SK-N-SH (cell line): ENCODE data around the gene ATP8B3. TPM values are rescaled to one million over a fixed set of nuclear protein-coding genes. Genes with fewer than 3 reads are reported as not detected.

Experiments used
- CTCF ChIA-PET: fragments of 300-600, 350-600 bp; formaldehyde crosslinking; extraction: SDS; loops from one replicate; lab custom pipeline; 2021; lab: Yijun Ruan, JAX
- POLR2A ChIA-PET: fragments of 350-600 bp; sonication (Branson Sonifier 250); formaldehyde crosslinking; extraction: SDS; loops from one replicate; lab custom pipeline; 2020; ENCODE audit warnings: antibody characterized with exemption, inconsistent platforms; lab: Yijun Ruan, JAX
- DNase-seq: peaks from one replicate; pipeline ENCODE4 v3.0.0; 2012
- H2AFZ ChIP-seq: fragments of 200-600 bp; sonication (generic); 2 replicates; pipeline ENCODE4 v1.8.1; 2016; ENCODE audit warnings: antibody characterized with exemption, mild to moderate bottlenecking, low read depth
- H3F3A ChIP-seq: fragments of 200-600 bp; sonication (generic); replicated peaks from 2 replicates; pipeline ENCODE3; 2016; ENCODE audit warnings: antibody characterized with exemption, mild to moderate bottlenecking; ENCODE audit not compliant: insufficient read depth
- H3K27ac ChIP-seq, 2 experiments: fragments of 200-500 bp in 1 of 2; fragments of 200-600 bp in 1 of 2; sonication (Bioruptor generic) in 1 of 2; sonication (generic), shearing (Covaris generic) in 1 of 2; 2 replicates each; pipeline versions ENCODE4 v1.5.1 to v1.6.1; 2014 to 2016; ENCODE audit warnings: low read depth in 2 of 2, inconsistent platforms in 1 of 2, low read length in 1 of 2, mild to moderate bottlenecking in 1 of 2, mixed read lengths in 1 of 2
- H3K27me3 ChIP-seq: fragments of 200-600 bp; sonication (generic), shearing (Covaris generic); 2 replicates; pipeline ENCODE4 v1.6.1; 2016; ENCODE audit warnings: mixed run types; ENCODE audit not compliant: insufficient read depth
- H3K36me3 ChIP-seq, 2 experiments: fragments of 200-500 bp in 1 of 2; fragments of 200-600 bp in 1 of 2; sonication (Bioruptor generic) in 1 of 2; sonication (generic) in 1 of 2; replicated peaks in 1 of 2; 2 replicates each; pipeline versions ENCODE3 to v1.5.1; 2014 to 2016; ENCODE audit warnings: low read length in 1 of 2, mild to moderate bottlenecking in 1 of 2; ENCODE audit not compliant: insufficient read depth in 2 of 2, control insufficient read depth in 1 of 2
- H3K4me1 ChIP-seq, 2 experiments: fragments of 200-500 bp in 1 of 2; fragments of 200-600 bp in 1 of 2; sonication (Bioruptor generic) in 1 of 2; sonication (generic), shearing (Covaris generic) in 1 of 2; 2 replicates each; pipeline versions ENCODE4 v1.5.1 to v1.6.1; 2014 to 2016; ENCODE audit warnings: low read depth in 1 of 2, low read length in 1 of 2, mixed run types in 1 of 2; ENCODE audit not compliant: insufficient read depth in 2 of 2, control insufficient read depth in 1 of 2
- H3K4me2 ChIP-seq: fragments of 200-600 bp; sonication (generic), shearing (Covaris generic); 2 replicates; pipeline ENCODE4 v1.6.1; 2017; ENCODE audit warnings: mixed run types
- H3K4me3 ChIP-seq, 2 experiments: fragments of 200-500 bp in 1 of 2; fragments of 200-600 bp in 1 of 2; sonication (Bioruptor generic) in 1 of 2; sonication (generic), shearing (Covaris generic) in 1 of 2; 2 replicates each; pipeline versions ENCODE4 v1.5.1 to v1.8.1; 2014 to 2016; ENCODE audit warnings: low read depth in 2 of 2, inconsistent platforms in 1 of 2, low read length in 1 of 2, mild to moderate bottlenecking in 1 of 2, mixed read lengths in 1 of 2, moderate library complexity in 1 of 2
- H3K79me2 ChIP-seq: fragments of 200-600 bp; sonication (generic); 2 replicates; pipeline ENCODE4 v1.8.1; 2017; ENCODE audit warnings: mild to moderate bottlenecking; ENCODE audit not compliant: insufficient read depth
- H3K9ac ChIP-seq: fragments of 200-600 bp; sonication (generic); 2 replicates; pipeline ENCODE4 v1.6.1; 2017; ENCODE audit warnings: mixed run types
- H3K9me2 ChIP-seq: fragments of 200-600 bp; sonication (generic); 2 replicates; pipeline ENCODE4 v1.6.1; 2017; ENCODE audit warnings: mixed run types
- H3K9me3 ChIP-seq: fragments of 200-600 bp; sonication (generic); 2 replicates; pipeline ENCODE4 v1.6.1; 2017; ENCODE audit warnings: mixed run types, mild to moderate bottlenecking, moderate library complexity
- H4K20me1 ChIP-seq: fragments of 200-600 bp; sonication (generic); 2 replicates; pipeline ENCODE4 v1.6.1; 2017; ENCODE audit warnings: mild to moderate bottlenecking, mixed run types; ENCODE audit not compliant: insufficient read depth
- EZH2phosphoT487 ChIP-seq: fragments of 200-600 bp; sonication (generic); IDR thresholded peaks from 2 replicates; pipeline ENCODE4 v1.6.1; 2017; ENCODE audit warnings: low read depth, mixed run types, mild to moderate bottlenecking, antibody characterized with exemption, moderate library complexity, borderline replicate concordance
- FOXJ3 ChIP-seq: sonication (generic); formaldehyde crosslinking; IDR thresholded peaks from 2 replicates; pipeline ENCODE4 v1.5.1; 2020; ENCODE audit warnings: mild to moderate bottlenecking, missing genetic modification reagents
- NRF1 ChIP-seq: IDR thresholded peaks from 2 replicates; pipeline ENCODE4 v1.6.1; 2012; ENCODE audit warnings: low read depth, mild to moderate bottlenecking, low read length
- RAD21 ChIP-seq: IDR thresholded peaks from 2 replicates; pipeline ENCODE4 v1.6.1; 2012; ENCODE audit warnings: mild to moderate bottlenecking, low read length
- RFX5 ChIP-seq: IDR thresholded peaks from 2 replicates; pipeline ENCODE4 v1.6.1; 2012; ENCODE audit warnings: mild to moderate bottlenecking, improper control_type of control experiment, low read length
- RXRA ChIP-seq: IDR thresholded peaks from 2 replicates; pipeline ENCODE4 v1.4.0; 2012; ENCODE audit warnings: low read depth, mild to moderate bottlenecking, borderline replicate concordance
- SIN3A ChIP-seq: IDR thresholded peaks from 2 replicates; pipeline ENCODE4 v1.6.1; 2012; ENCODE audit warnings: low read depth, mild to moderate bottlenecking, low read length, moderate library complexity, borderline replicate concordance
- SMC3 ChIP-seq: IDR thresholded peaks from 2 replicates; pipeline ENCODE4 v1.6.1; 2012; ENCODE audit warnings: low read depth, low read length, improper control_type of control experiment
- WGBS: methylation state at CpG from one replicate; pipeline ENCODE4 v1.1.6; 2017; ENCODE audit warnings: low lambda C conversion rate; 5-methylcytosine and 5-hydroxymethylcytosine counted together
- polyA plus RNA-seq, 3 experiments: library from polyadenylated mRNA; depleted of rRNA; stranded (reverse); fragments of >200 nt; gene quantifications; 2 replicates each; pipeline ENCODE4 v1.2.3, GENCODE V29; 2012
- TF ChIP-seq, protein P1 (sequence below): IDR thresholded peaks from 2 replicates; pipeline ENCODE4 v1.4.0; 2012; ENCODE audit warnings: low read depth, borderline replicate concordance
- TF ChIP-seq, protein P2 (sequence below): IDR thresholded peaks from 2 replicates; pipeline ENCODE4 v1.4.0; 2012; ENCODE audit warnings: low read depth
- TF ChIP-seq, protein P3 (sequence below): IDR thresholded peaks from 2 replicates; pipeline ENCODE4 v1.4.0; 2012; ENCODE audit warnings: low read depth, borderline replicate concordance
- TF ChIP-seq, protein P4 (sequence below): fragments of 200-600 bp; sonication (generic); IDR thresholded peaks from 2 replicates; pipeline ENCODE4 v1.6.1; 2017; ENCODE audit warnings: antibody characterized with exemption, mild to moderate bottlenecking, moderate library complexity
- TF ChIP-seq, protein P5 (sequence below): IDR thresholded peaks from 2 replicates; pipeline ENCODE4 v1.6.1; 2012; ENCODE audit warnings: mild to moderate bottlenecking, low read depth, low read length, moderate library complexity

Gene ATP8B3
- polyA plus RNA-seq, 1 of the 3 experiments (the other 2 are of a cell fraction): 8.0 TPM

DNA sequence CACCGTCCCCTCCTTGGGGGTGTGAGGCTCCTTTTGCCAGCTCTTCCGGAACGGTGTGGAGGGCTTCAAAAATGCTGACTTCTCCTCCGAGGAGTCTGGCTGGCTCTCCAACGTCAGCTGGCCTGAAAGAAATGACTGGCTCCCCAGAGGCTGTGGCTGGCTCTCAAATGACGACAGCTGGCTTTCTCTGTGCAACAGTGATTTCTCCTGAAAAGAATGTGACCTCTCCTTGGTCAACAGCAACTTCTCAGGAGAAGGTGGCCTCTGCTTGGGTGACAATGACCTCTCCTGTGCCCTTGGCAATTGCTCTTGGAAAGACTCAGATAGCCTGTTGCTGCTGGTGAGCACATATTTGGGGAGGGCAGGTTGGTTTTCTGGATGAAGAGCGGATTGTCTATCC is 29.6 kb downstream of the ATP8B3 start:
- Histone ChIP-seq H4K20me1 (no peaks in the 10 kb centered on the region), H3K4me1 (no peaks in the 10 kb centered on the region), H3K4me3 (no peak overlapping the region), H3F3A (no peaks in the 10 kb centered on the region), H3K9me2 (no peaks in the 10 kb centered on the region), H3K27ac (no peak overlapping the region), H3K36me3 (no peaks in the 10 kb centered on the region), H3K4me2 (no peak overlapping the region), H2AFZ (no peak overlapping the region), H3K79me2 (no peaks in the 10 kb centered on the region), H3K9ac (no peak overlapping the region), H3K27me3 (peaks cover 62% of the 10 kb centered on the region), H3K9me3 (peaks cover 6% of the 10 kb centered on the region; the same call in 1 of the 2 replicates)
- ChIA-PET POLR2A (no interaction called here), CTCF (interaction anchor here (0.7 to 11.8 kb wide), 15 partner anchors 9 to 236 kb away, joined by 3 to 143 read pairs (median 6); partner anchors contain the start of gene ONECUT3)
- WGBS: 13% methylated on average over 1 of the region's 7 CpGs
- TF ChIP-seq SIN3A: no peak
- TF ChIP-seq, protein P1, sequence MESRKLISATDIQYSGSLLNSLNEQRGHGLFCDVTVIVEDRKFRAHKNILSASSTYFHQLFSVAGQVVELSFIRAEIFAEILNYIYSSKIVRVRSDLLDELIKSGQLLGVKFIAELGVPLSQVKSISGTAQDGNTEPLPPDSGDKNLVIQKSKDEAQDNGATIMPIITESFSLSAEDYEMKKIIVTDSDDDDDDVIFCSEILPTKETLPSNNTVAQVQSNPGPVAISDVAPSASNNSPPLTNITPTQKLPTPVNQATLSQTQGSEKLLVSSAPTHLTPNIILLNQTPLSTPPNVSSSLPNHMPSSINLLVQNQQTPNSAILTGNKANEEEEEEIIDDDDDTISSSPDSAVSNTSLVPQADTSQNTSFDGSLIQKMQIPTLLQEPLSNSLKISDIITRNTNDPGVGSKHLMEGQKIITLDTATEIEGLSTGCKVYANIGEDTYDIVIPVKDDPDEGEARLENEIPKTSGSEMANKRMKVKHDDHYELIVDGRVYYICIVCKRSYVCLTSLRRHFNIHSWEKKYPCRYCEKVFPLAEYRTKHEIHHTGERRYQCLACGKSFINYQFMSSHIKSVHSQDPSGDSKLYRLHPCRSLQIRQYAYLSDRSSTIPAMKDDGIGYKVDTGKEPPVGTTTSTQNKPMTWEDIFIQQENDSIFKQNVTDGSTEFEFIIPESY: no peak
- TF ChIP-seq RFX5: no peak
- TF ChIP-seq, protein P2, sequence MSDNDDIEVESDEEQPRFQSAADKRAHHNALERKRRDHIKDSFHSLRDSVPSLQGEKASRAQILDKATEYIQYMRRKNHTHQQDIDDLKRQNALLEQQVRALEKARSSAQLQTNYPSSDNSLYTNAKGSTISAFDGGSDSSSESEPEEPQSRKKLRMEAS: no peak
- no peak for TF ChIP-seq RAD21
- no peak for TF ChIP-seq FOXJ3
- TF ChIP-seq EZH2phosphoT487: no peak
- TF ChIP-seq NRF1: no peak
- TF ChIP-seq RXRA: no peak
- TF ChIP-seq, protein P3, sequence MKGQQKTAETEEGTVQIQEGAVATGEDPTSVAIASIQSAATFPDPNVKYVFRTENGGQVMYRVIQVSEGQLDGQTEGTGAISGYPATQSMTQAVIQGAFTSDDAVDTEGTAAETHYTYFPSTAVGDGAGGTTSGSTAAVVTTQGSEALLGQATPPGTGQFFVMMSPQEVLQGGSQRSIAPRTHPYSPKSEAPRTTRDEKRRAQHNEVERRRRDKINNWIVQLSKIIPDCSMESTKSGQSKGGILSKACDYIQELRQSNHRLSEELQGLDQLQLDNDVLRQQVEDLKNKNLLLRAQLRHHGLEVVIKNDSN: no peak
- TF ChIP-seq SMC3: no peak
- no peak for DNase-seq

DNA sequence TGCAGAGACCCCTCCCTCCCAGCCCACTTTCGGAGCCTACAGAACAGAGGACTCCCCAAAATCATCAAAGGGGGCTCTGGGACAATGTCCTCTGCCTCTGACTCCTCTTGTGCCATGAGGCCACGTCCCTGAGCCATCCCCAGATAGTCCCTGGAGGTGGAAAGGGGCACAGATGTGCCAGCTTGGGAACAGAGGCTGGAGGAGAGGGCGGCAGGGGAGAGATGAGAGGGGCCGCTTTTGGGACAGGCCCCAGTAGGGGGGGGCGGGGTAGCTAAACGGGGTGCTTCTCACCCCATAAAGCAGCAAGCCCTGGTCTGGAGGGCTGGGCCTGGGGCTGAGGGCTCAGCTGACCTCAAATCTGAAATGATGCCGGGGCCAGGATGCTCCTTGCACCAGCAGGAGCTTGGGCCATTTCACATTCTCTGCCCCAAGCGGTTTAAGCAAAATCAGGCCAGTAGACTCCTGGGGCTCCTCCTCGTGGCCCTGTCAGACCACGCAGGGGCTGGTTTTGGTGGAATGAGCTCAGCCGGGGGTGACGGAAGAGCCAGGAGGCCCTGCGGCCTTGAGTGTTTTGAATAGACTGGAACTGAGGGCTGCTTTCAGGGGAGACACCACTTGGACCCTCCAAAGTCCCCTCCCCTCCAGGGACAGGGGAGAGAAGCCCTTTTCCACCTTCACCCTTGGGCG is 31.7 kb downstream of the ATP8B3 start:
- Histone ChIP-seq H2AFZ (no peak overlapping the region), H4K20me1 (no peaks in the 10 kb centered on the region), H3F3A (no peaks in the 10 kb centered on the region), H3K9me2 (no peaks in the 10 kb centered on the region), H3K4me1 (no peaks in the 10 kb centered on the region), H3K9ac (no peak overlapping the region), H3K27ac (no peak overlapping the region), H3K4me2 (no peak overlapping the region), H3K36me3 (no peaks in the 10 kb centered on the region), H3K27me3 (peaks cover 74% of the 10 kb centered on the region), H3K9me3 (peaks cover 6% of the 10 kb centered on the region; the same call in 1 of the 2 replicates), H3K4me3 (no peak overlapping the region), H3K79me2 (no peaks in the 10 kb centered on the region)
- TF ChIP-seq, protein P4, sequence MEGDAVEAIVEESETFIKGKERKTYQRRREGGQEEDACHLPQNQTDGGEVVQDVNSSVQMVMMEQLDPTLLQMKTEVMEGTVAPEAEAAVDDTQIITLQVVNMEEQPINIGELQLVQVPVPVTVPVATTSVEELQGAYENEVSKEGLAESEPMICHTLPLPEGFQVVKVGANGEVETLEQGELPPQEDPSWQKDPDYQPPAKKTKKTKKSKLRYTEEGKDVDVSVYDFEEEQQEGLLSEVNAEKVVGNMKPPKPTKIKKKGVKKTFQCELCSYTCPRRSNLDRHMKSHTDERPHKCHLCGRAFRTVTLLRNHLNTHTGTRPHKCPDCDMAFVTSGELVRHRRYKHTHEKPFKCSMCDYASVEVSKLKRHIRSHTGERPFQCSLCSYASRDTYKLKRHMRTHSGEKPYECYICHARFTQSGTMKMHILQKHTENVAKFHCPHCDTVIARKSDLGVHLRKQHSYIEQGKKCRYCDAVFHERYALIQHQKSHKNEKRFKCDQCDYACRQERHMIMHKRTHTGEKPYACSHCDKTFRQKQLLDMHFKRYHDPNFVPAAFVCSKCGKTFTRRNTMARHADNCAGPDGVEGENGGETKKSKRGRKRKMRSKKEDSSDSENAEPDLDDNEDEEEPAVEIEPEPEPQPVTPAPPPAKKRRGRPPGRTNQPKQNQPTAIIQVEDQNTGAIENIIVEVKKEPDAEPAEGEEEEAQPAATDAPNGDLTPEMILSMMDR: peak; percentile 27; the same call in 1 of the 2 replicates
- TF ChIP-seq, protein P5, sequence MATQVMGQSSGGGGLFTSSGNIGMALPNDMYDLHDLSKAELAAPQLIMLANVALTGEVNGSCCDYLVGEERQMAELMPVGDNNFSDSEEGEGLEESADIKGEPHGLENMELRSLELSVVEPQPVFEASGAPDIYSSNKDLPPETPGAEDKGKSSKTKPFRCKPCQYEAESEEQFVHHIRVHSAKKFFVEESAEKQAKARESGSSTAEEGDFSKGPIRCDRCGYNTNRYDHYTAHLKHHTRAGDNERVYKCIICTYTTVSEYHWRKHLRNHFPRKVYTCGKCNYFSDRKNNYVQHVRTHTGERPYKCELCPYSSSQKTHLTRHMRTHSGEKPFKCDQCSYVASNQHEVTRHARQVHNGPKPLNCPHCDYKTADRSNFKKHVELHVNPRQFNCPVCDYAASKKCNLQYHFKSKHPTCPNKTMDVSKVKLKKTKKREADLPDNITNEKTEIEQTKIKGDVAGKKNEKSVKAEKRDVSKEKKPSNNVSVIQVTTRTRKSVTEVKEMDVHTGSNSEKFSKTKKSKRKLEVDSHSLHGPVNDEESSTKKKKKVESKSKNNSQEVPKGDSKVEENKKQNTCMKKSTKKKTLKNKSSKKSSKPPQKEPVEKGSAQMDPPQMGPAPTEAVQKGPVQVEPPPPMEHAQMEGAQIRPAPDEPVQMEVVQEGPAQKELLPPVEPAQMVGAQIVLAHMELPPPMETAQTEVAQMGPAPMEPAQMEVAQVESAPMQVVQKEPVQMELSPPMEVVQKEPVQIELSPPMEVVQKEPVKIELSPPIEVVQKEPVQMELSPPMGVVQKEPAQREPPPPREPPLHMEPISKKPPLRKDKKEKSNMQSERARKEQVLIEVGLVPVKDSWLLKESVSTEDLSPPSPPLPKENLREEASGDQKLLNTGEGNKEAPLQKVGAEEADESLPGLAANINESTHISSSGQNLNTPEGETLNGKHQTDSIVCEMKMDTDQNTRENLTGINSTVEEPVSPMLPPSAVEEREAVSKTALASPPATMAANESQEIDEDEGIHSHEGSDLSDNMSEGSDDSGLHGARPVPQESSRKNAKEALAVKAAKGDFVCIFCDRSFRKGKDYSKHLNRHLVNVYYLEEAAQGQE: no peak
- ChIA-PET POLR2A (no interaction called here), CTCF (interaction anchor here (0.9 to 11.8 kb wide), 11 partner anchors 10 to 234 kb away, joined by 3 to 143 read pairs (median 14); no protein-coding TSS in a partner anchor)
- 11% methylated on average over 9 of the region's 14 CpGs for WGBS
- peak; percentile 55 for DNase-seq
